ENCODE data around the gene IL17REL. TPM values are rescaled to one million over a fixed set of nuclear protein-coding genes. Genes with fewer than 3 reads are reported as not detected.
"Not testable (repeated sequence)": the region's sequence is repeated elsewhere in the genome, so short reads cannot be mapped to it uniquely, and the experiment has no call there.

The IL17REL gene
- total RNA-seq, 1 donor from 2014 or later: not detected

DNA sequence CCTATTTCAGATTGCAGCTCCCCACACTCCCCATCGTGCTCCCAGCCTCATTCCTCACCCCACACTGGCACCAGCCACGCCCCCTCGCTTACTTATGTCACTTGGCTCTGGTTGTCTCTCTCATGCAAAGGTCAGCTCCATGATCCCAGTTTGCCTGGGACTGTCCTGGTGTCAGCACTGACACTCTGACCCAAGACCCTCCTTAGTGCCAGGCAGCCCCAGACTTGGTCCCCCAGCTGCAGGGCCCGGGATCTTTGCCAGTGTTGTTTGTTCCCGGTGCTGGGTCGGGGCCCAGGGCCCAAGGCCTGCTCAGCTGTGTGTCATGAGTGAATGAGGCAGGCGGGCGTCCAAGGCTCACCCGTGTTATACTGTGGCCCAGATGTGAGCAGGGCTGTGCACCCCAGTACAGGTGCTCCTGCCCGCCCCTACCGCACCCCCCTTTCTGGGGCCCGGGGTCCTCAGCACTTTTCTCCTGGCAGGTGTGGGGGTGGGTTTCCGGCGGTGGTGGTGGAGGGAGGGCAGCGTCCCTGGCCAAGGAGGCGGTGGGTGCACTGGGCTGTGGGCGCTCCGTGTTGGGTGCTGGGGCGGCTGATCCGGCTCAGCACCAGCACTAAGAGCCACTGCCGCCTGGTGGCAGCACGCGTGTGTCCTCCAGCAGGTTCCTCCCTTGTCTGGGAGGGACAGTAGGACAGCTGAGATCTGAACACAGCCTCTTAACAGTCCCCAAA is 19.5 kb downstream of the IL17REL start:
- Histone ChIP-seq H3K27ac (ENCODE audit: low read depth, low read length) (no peak overlapping the region), H4K20me1 (ENCODE audit: insufficient read depth, low read length) (no peaks in the 10 kb centered on the region), H3K4me2 (ENCODE audit: low read length) (no peak overlapping the region), H3K4me1 (ENCODE audit: insufficient read depth, low read length) (no peaks in the 10 kb centered on the region), H2AFZ (ENCODE audit: low read depth, low read length) (no peak overlapping the region), H3K79me2 (ENCODE audit: insufficient read depth, low read length) (no peaks in the 10 kb centered on the region), H3K4me3 (ENCODE audit: insufficient read depth, low read depth, low read length) (no peak overlapping the region), H3K9me3 (ENCODE audit: insufficient read depth, low read depth, low read length) (no peaks in the 10 kb centered on the region), H3K9ac (ENCODE audit: low read length) (no peak overlapping the region), H3K36me3 (ENCODE audit: insufficient read depth, low read length) (no peaks in the 10 kb centered on the region), H3K27me3 (ENCODE audit: insufficient read depth, low read length) (no peaks in the 10 kb centered on the region)
- TF ChIP-seq, protein P1, sequence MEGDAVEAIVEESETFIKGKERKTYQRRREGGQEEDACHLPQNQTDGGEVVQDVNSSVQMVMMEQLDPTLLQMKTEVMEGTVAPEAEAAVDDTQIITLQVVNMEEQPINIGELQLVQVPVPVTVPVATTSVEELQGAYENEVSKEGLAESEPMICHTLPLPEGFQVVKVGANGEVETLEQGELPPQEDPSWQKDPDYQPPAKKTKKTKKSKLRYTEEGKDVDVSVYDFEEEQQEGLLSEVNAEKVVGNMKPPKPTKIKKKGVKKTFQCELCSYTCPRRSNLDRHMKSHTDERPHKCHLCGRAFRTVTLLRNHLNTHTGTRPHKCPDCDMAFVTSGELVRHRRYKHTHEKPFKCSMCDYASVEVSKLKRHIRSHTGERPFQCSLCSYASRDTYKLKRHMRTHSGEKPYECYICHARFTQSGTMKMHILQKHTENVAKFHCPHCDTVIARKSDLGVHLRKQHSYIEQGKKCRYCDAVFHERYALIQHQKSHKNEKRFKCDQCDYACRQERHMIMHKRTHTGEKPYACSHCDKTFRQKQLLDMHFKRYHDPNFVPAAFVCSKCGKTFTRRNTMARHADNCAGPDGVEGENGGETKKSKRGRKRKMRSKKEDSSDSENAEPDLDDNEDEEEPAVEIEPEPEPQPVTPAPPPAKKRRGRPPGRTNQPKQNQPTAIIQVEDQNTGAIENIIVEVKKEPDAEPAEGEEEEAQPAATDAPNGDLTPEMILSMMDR (IDR thresholded peaks at IDR 0.05; ENCODE audit: insufficient read depth, low read depth, low read length): peak; percentile 50
- no peak for TF ChIP-seq EZH2 (IDR thresholded peaks at IDR 0.05; ENCODE audit: insufficient read depth, low read length)
- Mint-ChIP-seq H3K9me3 (ENCODE audit: unreplicated experiment) (peaks cover 19% of the 10 kb centered on the region), H3K4me1 (ENCODE audit: low read depth, unreplicated experiment) (no peaks in the 10 kb centered on the region), H3K36me3 (ENCODE audit: low read depth, unreplicated experiment) (no peaks in the 10 kb centered on the region), H3K27me3 (ENCODE audit: low read depth, unreplicated experiment) (peaks cover 27% of the 10 kb centered on the region), H3K4me3 (ENCODE audit: unreplicated experiment) (no peak overlapping the region), H3K27ac (ENCODE audit: unreplicated experiment) (no peak overlapping the region)
- FAIRE-seq (no peak), DNase-seq (ENCODE audit: low read depth) (no peak)

DNA sequence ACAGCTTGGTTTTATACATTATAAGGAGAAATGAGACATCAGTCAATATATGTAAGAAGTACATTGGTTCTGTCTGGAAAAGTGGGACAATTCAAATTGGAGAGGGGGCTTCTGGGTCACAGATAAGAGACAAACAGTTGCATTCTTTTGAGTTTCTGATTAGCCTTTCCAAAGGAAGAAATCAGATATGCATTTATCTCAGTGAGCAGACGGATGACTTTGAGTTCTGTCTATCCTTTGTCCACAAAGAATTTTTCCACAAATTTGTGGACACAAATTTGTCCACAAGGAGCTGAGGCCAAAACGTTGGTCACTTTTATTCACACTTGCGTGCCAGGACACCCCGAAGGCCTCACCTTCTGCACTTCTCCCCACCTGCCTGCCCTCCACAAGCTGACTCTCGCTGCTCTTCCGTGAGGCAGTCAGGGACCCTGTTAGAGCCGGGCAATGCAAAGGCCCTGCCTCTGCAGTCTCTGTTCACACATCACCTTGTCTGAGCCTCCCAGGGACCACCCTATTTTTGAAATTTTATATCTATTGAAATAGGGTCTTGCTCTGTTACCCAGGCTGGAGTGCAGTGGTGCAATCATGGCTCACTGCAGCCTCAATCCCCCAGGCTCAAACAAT is 20.5 kb downstream of the IL17REL start:
- Histone ChIP-seq H3K4me3 (ENCODE audit: insufficient read depth, low read depth, low read length) (no peak overlapping the region), H3K27ac (ENCODE audit: low read depth, low read length) (no peak overlapping the region), H3K4me1 (ENCODE audit: insufficient read depth, low read length) (no peaks in the 10 kb centered on the region), H4K20me1 (ENCODE audit: insufficient read depth, low read length) (no peaks in the 10 kb centered on the region), H3K9ac (ENCODE audit: low read length) (no peak overlapping the region), H3K27me3 (ENCODE audit: insufficient read depth, low read length) (no peaks in the 10 kb centered on the region), H3K9me3 (ENCODE audit: insufficient read depth, low read depth, low read length) (no peaks in the 10 kb centered on the region), H2AFZ (ENCODE audit: low read depth, low read length) (no peak overlapping the region), H3K36me3 (ENCODE audit: insufficient read depth, low read length) (no peaks in the 10 kb centered on the region), H3K79me2 (ENCODE audit: insufficient read depth, low read length) (no peaks in the 10 kb centered on the region), H3K4me2 (ENCODE audit: low read length) (no peak overlapping the region)
- Mint-ChIP-seq H3K4me1 (ENCODE audit: low read depth, unreplicated experiment) (no peaks in the 10 kb centered on the region), H3K4me3 (ENCODE audit: unreplicated experiment) (no peak overlapping the region), H3K27me3 (ENCODE audit: low read depth, unreplicated experiment) (peaks cover 27% of the 10 kb centered on the region), H3K27ac (ENCODE audit: unreplicated experiment) (no peak overlapping the region), H3K9me3 (ENCODE audit: unreplicated experiment) (peaks cover 19% of the 10 kb centered on the region), H3K36me3 (ENCODE audit: low read depth, unreplicated experiment) (no peaks in the 10 kb centered on the region)
- FAIRE-seq: no peak
- no peak for DNase-seq (ENCODE audit: low read depth)
- TF ChIP-seq EZH2 (IDR thresholded peaks at IDR 0.05; ENCODE audit: insufficient read depth, low read length): no peak
- TF ChIP-seq, protein P1 (IDR thresholded peaks at IDR 0.05; ENCODE audit: insufficient read depth, low read depth, low read length): no peak

DNA sequence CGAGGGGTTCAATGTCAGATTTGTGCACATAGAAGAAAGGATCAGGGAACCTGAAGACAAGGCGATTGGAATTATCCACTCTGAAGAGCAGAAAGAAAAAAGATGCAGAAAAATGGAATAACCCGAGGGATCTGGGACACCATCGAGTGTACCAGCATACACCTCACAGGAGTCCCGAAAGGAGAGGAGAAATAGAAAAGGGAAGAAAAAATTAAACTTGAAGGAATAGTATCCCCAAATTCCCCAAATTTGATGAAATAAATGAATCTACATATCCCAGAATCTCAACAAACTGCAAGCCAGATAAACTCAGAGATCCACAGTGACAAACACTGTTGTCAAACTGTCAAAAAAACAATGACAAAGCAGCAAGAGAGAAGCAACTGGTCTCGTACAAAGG is 21.4 kb downstream of the IL17REL start:
- Histone ChIP-seq H3K27ac (ENCODE audit: low read depth, low read length) (no peak overlapping the region), H3K79me2 (ENCODE audit: insufficient read depth, low read length) (no peaks in the 10 kb centered on the region), H3K4me1 (ENCODE audit: insufficient read depth, low read length) (no peaks in the 10 kb centered on the region), H3K9ac (ENCODE audit: low read length) (no peak overlapping the region), H4K20me1 (ENCODE audit: insufficient read depth, low read length) (no peaks in the 10 kb centered on the region), H3K36me3 (ENCODE audit: insufficient read depth, low read length) (no peaks in the 10 kb centered on the region), H3K4me2 (ENCODE audit: low read length) (no peak overlapping the region), H2AFZ (ENCODE audit: low read depth, low read length) (no peak overlapping the region), H3K27me3 (ENCODE audit: insufficient read depth, low read length) (no peaks in the 10 kb centered on the region), H3K4me3 (ENCODE audit: insufficient read depth, low read depth, low read length) (no peak overlapping the region), H3K9me3 (ENCODE audit: insufficient read depth, low read depth, low read length) (no peaks in the 10 kb centered on the region)
- no peak overlapping the region for H3K4me3 Mint-ChIP-seq (ENCODE audit: unreplicated experiment)
- H3K9me3 Mint-ChIP-seq (ENCODE audit: unreplicated experiment): peaks cover 22% of the 10 kb centered on the region
- H3K27ac Mint-ChIP-seq (ENCODE audit: unreplicated experiment): no peak overlapping the region
- DNase-seq (ENCODE audit: low read depth): no peak
- no peak for FAIRE-seq
- no peaks in the 10 kb centered on the region for H3K36me3 Mint-ChIP-seq (ENCODE audit: low read depth, unreplicated experiment)
- TF ChIP-seq EZH2 (IDR thresholded peaks at IDR 0.05; ENCODE audit: insufficient read depth, low read length): no peak
- TF ChIP-seq, protein P1 (IDR thresholded peaks at IDR 0.05; ENCODE audit: insufficient read depth, low read depth, low read length): no peak
- H3K4me1 Mint-ChIP-seq (ENCODE audit: low read depth, unreplicated experiment): no peaks in the 10 kb centered on the region
- H3K27me3 Mint-ChIP-seq (ENCODE audit: low read depth, unreplicated experiment): peaks cover 30% of the 10 kb centered on the region

DNA sequence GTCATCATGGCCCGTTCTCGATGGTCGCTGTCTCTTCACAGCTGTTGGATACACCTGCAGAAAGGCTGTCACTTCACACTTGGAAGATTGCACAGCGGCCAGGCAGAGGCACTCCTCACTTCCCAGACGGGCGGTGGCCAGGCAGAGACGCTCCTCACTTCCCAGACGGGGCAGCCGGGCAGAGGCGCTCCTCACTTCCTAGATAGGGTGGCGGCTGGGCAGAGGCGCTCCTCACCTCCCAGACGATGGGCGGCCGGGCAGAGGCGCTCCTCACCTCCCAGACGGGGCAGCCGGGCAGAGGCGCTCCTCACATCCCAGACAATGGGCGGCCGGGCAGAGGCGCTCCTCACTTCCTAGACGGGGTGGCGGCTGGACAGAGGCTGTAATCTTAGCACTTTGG is 22.7 kb downstream of the IL17REL start:
- H3K4me1 Mint-ChIP-seq (ENCODE audit: low read depth, unreplicated experiment): not testable (repeated sequence)

More for the DNA sequence above, 22.7 kb downstream of the IL17REL start:
- H4K20me1 ChIP-seq (ENCODE audit: insufficient read depth, low read length); H3K4me3 Mint-ChIP-seq (ENCODE audit: unreplicated experiment); FAIRE-seq; H3K79me2 ChIP-seq (ENCODE audit: insufficient read depth, low read length); H3K27me3 ChIP-seq (ENCODE audit: insufficient read depth, low read length); H3K27ac ChIP-seq (ENCODE audit: low read depth, low read length); H3K9me3 ChIP-seq (ENCODE audit: insufficient read depth, low read depth, low read length); H3K4me1 ChIP-seq (ENCODE audit: insufficient read depth, low read length); H3K36me3 ChIP-seq (ENCODE audit: insufficient read depth, low read length); H3K4me3 ChIP-seq (ENCODE audit: insufficient read depth, low read depth, low read length); H2AFZ ChIP-seq (ENCODE audit: low read depth, low read length); H3K4me2 ChIP-seq (ENCODE audit: low read length); H3K9ac ChIP-seq (ENCODE audit: low read length); H3K36me3 Mint-ChIP-seq (ENCODE audit: low read depth, unreplicated experiment); DNase-seq (ENCODE audit: low read depth): not testable (repeated sequence)
- peaks cover 42% of the 10 kb centered on the region for H3K27me3 Mint-ChIP-seq (ENCODE audit: low read depth, unreplicated experiment)
- peaks cover 30% of the 10 kb centered on the region for H3K9me3 Mint-ChIP-seq (ENCODE audit: unreplicated experiment)
- peak overlapping the region; percentile 18 for H3K27ac Mint-ChIP-seq (ENCODE audit: unreplicated experiment)
